ENCODE results near the gene AHCYL1. TPM values are rescaled to one million over a fixed set of nuclear protein-coding genes. Genes with fewer than 3 reads are reported as not detected.

The AHCYL1 gene
- total RNA-seq, 1 donor from 2014 or later, result 41.6 TPM

DNA sequence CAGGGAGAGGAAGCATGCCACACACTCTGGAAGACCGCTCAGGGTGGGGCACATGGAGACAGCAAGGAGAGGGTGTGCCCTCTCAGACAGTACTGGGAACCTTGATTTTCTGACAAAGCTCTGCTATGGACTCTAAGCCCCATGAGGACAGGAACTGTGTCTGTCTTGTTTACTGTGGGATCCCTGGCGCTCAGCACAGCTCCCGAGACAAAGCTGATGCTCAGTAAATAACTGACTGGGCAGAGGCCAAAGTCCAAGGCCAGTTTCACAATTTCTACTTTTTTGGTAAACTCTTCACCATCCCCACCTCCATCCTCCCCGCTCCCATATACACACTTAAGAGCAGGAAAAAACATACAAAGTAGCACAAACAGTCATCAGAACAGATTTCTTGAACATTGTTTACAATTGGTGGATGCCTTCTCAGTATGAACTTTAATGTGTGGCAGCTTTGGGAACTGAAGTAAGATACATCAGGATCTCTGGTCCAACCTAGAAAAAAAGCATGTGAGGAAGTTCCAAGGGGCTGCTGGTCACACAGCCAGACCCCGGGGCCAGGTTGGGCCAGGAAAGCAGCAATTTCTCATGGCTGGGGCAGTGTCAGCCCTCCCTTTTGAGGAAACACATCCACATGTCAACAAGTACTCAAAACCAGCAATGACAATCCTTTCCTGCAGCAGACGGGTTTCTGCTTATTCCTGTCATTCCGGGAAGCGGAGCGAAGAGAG lies 5.6 kb upstream of the AHCYL1 start:
- ATAC-seq (ENCODE audit: low read depth) (no peak), DNase-seq (no peak)
- no peak overlapping the region for H3K4me3 Mint-ChIP-seq
- H3K36me3 Mint-ChIP-seq (ENCODE audit: low read depth), result no peaks in the 10 kb centered on the region
- ChIA-PET CTCF (interaction anchor here (0.7 to 12.8 kb wide), 3 partner anchors 188 to 339 kb away, joined by 3 to 379 read pairs (median 5); no protein-coding TSS in a partner anchor), POLR2A (no interaction called here)
- TF ChIP-seq, protein P1, sequence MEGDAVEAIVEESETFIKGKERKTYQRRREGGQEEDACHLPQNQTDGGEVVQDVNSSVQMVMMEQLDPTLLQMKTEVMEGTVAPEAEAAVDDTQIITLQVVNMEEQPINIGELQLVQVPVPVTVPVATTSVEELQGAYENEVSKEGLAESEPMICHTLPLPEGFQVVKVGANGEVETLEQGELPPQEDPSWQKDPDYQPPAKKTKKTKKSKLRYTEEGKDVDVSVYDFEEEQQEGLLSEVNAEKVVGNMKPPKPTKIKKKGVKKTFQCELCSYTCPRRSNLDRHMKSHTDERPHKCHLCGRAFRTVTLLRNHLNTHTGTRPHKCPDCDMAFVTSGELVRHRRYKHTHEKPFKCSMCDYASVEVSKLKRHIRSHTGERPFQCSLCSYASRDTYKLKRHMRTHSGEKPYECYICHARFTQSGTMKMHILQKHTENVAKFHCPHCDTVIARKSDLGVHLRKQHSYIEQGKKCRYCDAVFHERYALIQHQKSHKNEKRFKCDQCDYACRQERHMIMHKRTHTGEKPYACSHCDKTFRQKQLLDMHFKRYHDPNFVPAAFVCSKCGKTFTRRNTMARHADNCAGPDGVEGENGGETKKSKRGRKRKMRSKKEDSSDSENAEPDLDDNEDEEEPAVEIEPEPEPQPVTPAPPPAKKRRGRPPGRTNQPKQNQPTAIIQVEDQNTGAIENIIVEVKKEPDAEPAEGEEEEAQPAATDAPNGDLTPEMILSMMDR (IDR thresholded peaks at IDR 0.05), result no peak
- H3K9me3 Mint-ChIP-seq, result no peaks in the 10 kb centered on the region
- peaks cover 20% of the 10 kb centered on the region for H3K27me3 Mint-ChIP-seq
- H3K4me1 Mint-ChIP-seq, result no peaks in the 10 kb centered on the region
- intact Hi-C loops (cut with micrococcal nuclease), result no loop called here
- no peak overlapping the region for H3K27ac Mint-ChIP-seq

GRCh38 chr1:109979489-109980091 lies 5.0 kb upstream of the AHCYL1 start:
- no peak overlapping the region for H3K27ac Mint-ChIP-seq
- CTCF ChIA-PET, result interaction anchor here (12.8 kb wide), 1 partner anchor 201 kb away, joined by 379 read pairs; no protein-coding TSS in a partner anchor
- POLR2A ChIA-PET, result interaction anchor here (0.5 kb wide), 1 partner anchor 309 kb away, joined by 7 read pairs; no protein-coding TSS in a partner anchor
- H3K36me3 Mint-ChIP-seq (ENCODE audit: low read depth), result peaks cover under 1% of the 10 kb centered on the region
- H3K4me3 Mint-ChIP-seq, result no peak overlapping the region
- ATAC-seq (ENCODE audit: low read depth), result no peak
- intact Hi-C loops (cut with micrococcal nuclease), result no loop called here
- DNase-seq, result no peak
- no peaks in the 10 kb centered on the region for H3K9me3 Mint-ChIP-seq
- peaks cover 20% of the 10 kb centered on the region for H3K27me3 Mint-ChIP-seq
- TF ChIP-seq, protein P1 (IDR thresholded peaks at IDR 0.05), result no peak
- H3K4me1 Mint-ChIP-seq, result peaks cover under 1% of the 10 kb centered on the region

DNA sequence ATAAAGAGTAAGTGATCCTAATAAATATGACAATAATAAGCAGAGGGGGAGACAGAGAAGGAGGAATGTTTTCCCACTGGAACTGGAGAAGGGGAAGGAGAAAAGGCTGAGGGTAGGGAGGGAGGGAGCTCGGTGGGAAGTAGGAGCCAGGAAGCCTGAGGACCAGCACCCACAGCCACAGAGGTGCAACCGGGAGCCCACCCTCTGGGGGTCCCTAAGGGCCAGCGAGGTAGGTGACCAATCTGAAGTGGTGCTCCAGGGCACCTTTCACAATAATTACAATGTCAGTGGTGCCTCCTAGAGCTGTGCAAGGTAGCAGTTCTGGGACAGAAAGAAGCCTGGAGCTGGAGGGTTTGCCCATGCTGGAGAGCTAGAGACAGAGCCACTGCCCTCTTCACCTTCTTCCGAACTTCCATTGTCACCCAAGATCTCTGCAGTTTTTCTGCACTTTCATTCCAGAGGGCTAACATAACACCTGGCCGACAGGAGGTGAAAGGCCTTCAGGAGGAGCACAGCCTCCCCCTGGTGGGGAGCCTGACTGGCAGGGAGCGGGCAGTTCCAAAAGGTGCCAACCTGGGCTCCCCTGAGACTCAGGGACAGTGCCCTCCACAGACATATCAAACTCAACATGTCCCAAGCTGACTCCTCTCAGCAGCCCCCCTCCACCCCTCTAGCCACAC lies 4.1 kb upstream of the AHCYL1 start:
- ChIA-PET CTCF (interaction anchor here (0.8 to 12.8 kb wide), 4 partner anchors 30 to 340 kb away, joined by 3 to 379 read pairs (median 36); no protein-coding TSS in a partner anchor), POLR2A (interaction anchor here (0.9 kb wide), 1 partner anchor 69 kb away, joined by 3 read pairs; no protein-coding TSS in a partner anchor)
- Mint-ChIP-seq H3K27me3 (peaks cover 20% of the 10 kb centered on the region), H3K27ac (no peak overlapping the region), H3K4me3 (no peak overlapping the region), H3K9me3 (no peaks in the 10 kb centered on the region), H3K36me3 (ENCODE audit: low read depth) (peaks cover 3% of the 10 kb centered on the region), H3K4me1 (peaks cover 6% of the 10 kb centered on the region)
- ATAC-seq (ENCODE audit: low read depth) (no peak), DNase-seq (no peak)
- intact Hi-C loops (cut with micrococcal nuclease), result no loop called here
- TF ChIP-seq, protein P1 (IDR thresholded peaks at IDR 0.05), result no peak

DNA sequence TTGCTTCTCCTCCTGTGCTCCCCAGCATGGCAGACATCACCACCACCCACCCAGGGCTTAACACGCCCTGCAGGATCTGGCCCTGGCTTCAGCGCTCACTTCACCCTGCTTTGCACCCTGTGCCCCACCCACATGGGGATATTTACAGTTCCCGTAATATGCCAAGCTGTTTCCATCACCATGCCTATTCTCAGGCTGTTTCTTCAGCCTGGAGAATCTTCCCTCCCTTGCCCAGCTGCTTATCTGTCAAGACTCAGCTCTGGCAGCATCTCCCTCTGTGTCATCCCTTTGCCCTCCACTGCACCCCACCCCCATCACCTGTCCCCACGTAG lies 3.6 kb upstream of the AHCYL1 start:
- TF ChIP-seq, protein P1 (IDR thresholded peaks at IDR 0.05), result no peak
- ChIA-PET CTCF (interaction anchor here (0.8 to 12.8 kb wide), 6 partner anchors 30 to 435 kb away, joined by 3 to 379 read pairs (median 6); no protein-coding TSS in a partner anchor), POLR2A (interaction anchor here (0.9 kb wide), 1 partner anchor 69 kb away, joined by 3 read pairs; no protein-coding TSS in a partner anchor)
- Mint-ChIP-seq H3K9me3 (no peaks in the 10 kb centered on the region), H3K4me1 (peaks cover 11% of the 10 kb centered on the region), H3K27ac (no peak overlapping the region), H3K36me3 (ENCODE audit: low read depth) (peaks cover 3% of the 10 kb centered on the region), H3K4me3 (no peak overlapping the region), H3K27me3 (peaks cover 20% of the 10 kb centered on the region)
- DNase-seq (no peak), ATAC-seq (ENCODE audit: low read depth) (no peak)
- intact Hi-C loops (cut with micrococcal nuclease), result no loop called here

All from activated B cell treated with CpG ODN at 0.5 μM for 24 hours (primary cell).